Neural cell (in vitro differentiated cells): ENCODE results near the gene GRID1. TPM values are rescaled to one million over a fixed set of nuclear protein-coding genes. Genes with fewer than 3 reads are reported as not detected.

Source experiments
- H2AFZ ChIP-seq: fragments of 200-600, 300-800 bp; sonication (generic), shearing (Covaris generic); 2 replicates; pipeline ENCODE4 v1.6.0; 2014; ENCODE audit warnings: low read depth, mild to moderate bottlenecking, antibody characterized with exemption, low read length, moderate library complexity
- H3F3A ChIP-seq: fragments of 200-600 bp; shearing (Covaris generic); 2 replicates; pipeline ENCODE4 v1.6.1; 2016; ENCODE audit warnings: mild to moderate bottlenecking, moderate library complexity, mixed read lengths, antibody characterized with exemption, low read length; ENCODE audit not compliant: insufficient read depth, poor library complexity, severe bottlenecking
- H3K27ac ChIP-seq: fragments of 200-600, 300-800 bp; sonication (generic), shearing (Covaris generic); 2 replicates; pipeline ENCODE4 v1.5.1; 2014; ENCODE audit warnings: mild to moderate bottlenecking, low read length, moderate library complexity
- H3K27me3 ChIP-seq: fragments of 300-800, 200-600 bp; sonication (generic), shearing (Covaris generic); 2 replicates; pipeline ENCODE4 v1.6.0; 2014; ENCODE audit warnings: mild to moderate bottlenecking, low read depth, low read length, moderate library complexity; ENCODE audit not compliant: insufficient read depth
- H3K36me3 ChIP-seq: fragments of 300-800, 200-600 bp; sonication (generic), shearing (Covaris generic); 2 replicates; pipeline ENCODE4 v1.5.1; 2014; ENCODE audit warnings: mild to moderate bottlenecking, antibody characterized with exemption, low read length, moderate library complexity; ENCODE audit not compliant: insufficient read depth
- H3K4me2 ChIP-seq: fragments of 300-800, 200-600 bp; sonication (generic), shearing (Covaris generic); 2 replicates; pipeline ENCODE4 v1.6.0; 2014; ENCODE audit warnings: mild to moderate bottlenecking, low read length
- H3K4me3 ChIP-seq: fragments of 300-800, 200-600 bp; sonication (generic), shearing (Covaris generic); 2 replicates; pipeline ENCODE4 v1.5.1; 2014; ENCODE audit warnings: mild to moderate bottlenecking, low read length, moderate library complexity
- H3K79me2 ChIP-seq: fragments of 200-600 bp; shearing (Covaris generic); replicated peaks from 2 replicates; pipeline ENCODE4 v1.6.0; 2014; ENCODE audit warnings: mild to moderate bottlenecking, low read length, moderate library complexity; ENCODE audit not compliant: insufficient read depth
- H3K9ac ChIP-seq: fragments of 300-800, 200-600 bp; sonication (generic), shearing (Covaris generic); 2 replicates; pipeline ENCODE4 v1.6.1; 2016; ENCODE audit warnings: mild to moderate bottlenecking, low read length, mixed read lengths
- H3K9me2 ChIP-seq: fragments of 200-600 bp; shearing (Covaris generic); 2 replicates; pipeline ENCODE4 v1.6.1; 2016; ENCODE audit warnings: mild to moderate bottlenecking, low read length, mixed read lengths; ENCODE audit not compliant: insufficient read depth
- H3K9me3 ChIP-seq: fragments of 200-600, 300-800 bp; sonication (generic), shearing (Covaris generic); 2 replicates; pipeline ENCODE4 v1.6.1; 2016; ENCODE audit warnings: mild to moderate bottlenecking, mixed run types, low read length, moderate library complexity, mixed read lengths
- H4K20me1 ChIP-seq: fragments of 200-600 bp; shearing (Covaris generic); 2 replicates; pipeline ENCODE4 v1.6.1; 2016; ENCODE audit warnings: mild to moderate bottlenecking, mixed run types; ENCODE audit not compliant: insufficient read depth
- CTCF ChIP-seq: fragments of 450-650 bp; IDR thresholded peaks from 2 replicates; pipeline ENCODE4 v1.5.1; 2014; ENCODE audit warnings: antibody characterized with exemption, mild to moderate bottlenecking, moderate library complexity; ENCODE audit not compliant: poor library complexity, severe bottlenecking
- EP300 ChIP-seq: fragments of 450-650 bp; conservative IDR thresholded peaks from 2 replicates; pipeline ENCODE4 v1.6.1; 2014; ENCODE audit warnings: antibody characterized with exemption, mild to moderate bottlenecking, moderate library complexity; ENCODE audit not compliant: poor library complexity, severe bottlenecking
- EZH2 ChIP-seq: fragments of 200-600, 300-800 bp; shearing (Covaris generic), sonication (generic); IDR thresholded peaks from 2 replicates; pipeline ENCODE4 v1.6.1; 2014; ENCODE audit warnings: antibody characterized with exemption, low read length, borderline replicate concordance, mild to moderate bottlenecking; ENCODE audit not compliant: insufficient read depth, poor library complexity, severe bottlenecking
- MXI1 ChIP-seq: fragments of 450-650 bp; conservative IDR thresholded peaks from 2 replicates; pipeline ENCODE4 v1.6.1; 2014; ENCODE audit warnings: antibody characterized with exemption, mild to moderate bottlenecking; ENCODE audit not compliant: poor library complexity, severe bottlenecking
- POLR2AphosphoS5 ChIP-seq: IDR thresholded peaks from 2 replicates; pipeline ENCODE4 v1.6.1; 2012
- RAD21 ChIP-seq: fragments of 450-650 bp; conservative IDR thresholded peaks from 2 replicates; pipeline ENCODE4 v1.6.1; 2014; ENCODE audit warnings: antibody characterized with exemption, mild to moderate bottlenecking, moderate library complexity
- REST ChIP-seq: IDR thresholded peaks from 2 replicates; pipeline ENCODE4 v1.6.1; 2012; ENCODE audit warnings: borderline replicate concordance
- SMC3 ChIP-seq: fragments of 450-650 bp; conservative IDR thresholded peaks from 2 replicates; pipeline ENCODE4 v1.6.1; 2014; ENCODE audit warnings: antibody characterized with exemption, mild to moderate bottlenecking, moderate library complexity; ENCODE audit not compliant: poor library complexity
- TAF1 ChIP-seq: IDR thresholded peaks from 2 replicates; pipeline ENCODE4 v1.6.1; 2012; ENCODE audit warnings: low read depth
- polyA plus RNA-seq: library from polyadenylated mRNA; depleted of rRNA; stranded (reverse); fragments of >200 nt; gene quantifications from 2 replicates; pipeline ENCODE4 v1.2.3, GENCODE V29; 2014

The GRID1 gene
- polyA plus RNA-seq, 1 donor from 2014 or later, result 7.3 TPM

GRCh38 chr10:86203162-86203905 is 163.3 kb downstream of the GRID1 start:
- H3K9me3 ChIP-seq, result no peaks in the 10 kb centered on the region
- H3K9ac ChIP-seq, result no peak overlapping the region
- H3F3A ChIP-seq, result no peaks in the 10 kb centered on the region
- no peaks in the 10 kb centered on the region for H4K20me1 ChIP-seq
- no peaks in the 10 kb centered on the region for H3K79me2 ChIP-seq
- H3K27me3 ChIP-seq, result no peaks in the 10 kb centered on the region
- H3K4me2 ChIP-seq, result no peak overlapping the region
- no peaks in the 10 kb centered on the region for H3K36me3 ChIP-seq
- H3K9me2 ChIP-seq, result no peaks in the 10 kb centered on the region
- H3K27ac ChIP-seq, result no peak overlapping the region
- H2AFZ ChIP-seq, result no peak overlapping the region
- H3K4me3 ChIP-seq, result no peak overlapping the region
- TF ChIP-seq RAD21 (no peak), EP300 (no peak), POLR2AphosphoS5 (no peak), SMC3 (no peak), EZH2 (no peak), TAF1 (no peak), CTCF (no peak), REST (no peak), MXI1 (no peak)

GRCh38 chr10:86202226-86202735 is 164.3 kb downstream of the GRID1 start:
- no peaks in the 10 kb centered on the region for H3K9me3 ChIP-seq
- H2AFZ ChIP-seq, result no peak overlapping the region
- no peaks in the 10 kb centered on the region for H4K20me1 ChIP-seq
- no peaks in the 10 kb centered on the region for H3F3A ChIP-seq
- H3K27me3 ChIP-seq, result no peaks in the 10 kb centered on the region
- no peak overlapping the region for H3K4me3 ChIP-seq
- H3K4me2 ChIP-seq, result no peak overlapping the region
- no peak overlapping the region for H3K9ac ChIP-seq
- no peak overlapping the region for H3K27ac ChIP-seq
- H3K36me3 ChIP-seq, result no peaks in the 10 kb centered on the region
- no peaks in the 10 kb centered on the region for H3K9me2 ChIP-seq
- no peaks in the 10 kb centered on the region for H3K79me2 ChIP-seq
- no peak for TF ChIP-seq MXI1
- TF ChIP-seq POLR2AphosphoS5, result no peak
- no peak for TF ChIP-seq TAF1
- no peak for TF ChIP-seq REST
- no peak for TF ChIP-seq RAD21
- TF ChIP-seq EZH2, result no peak
- TF ChIP-seq SMC3, result no peak
- no peak for TF ChIP-seq CTCF
- TF ChIP-seq EP300, result no peak
